ENCODE measurements around the gene KCTD2.
"Not testable (repeated sequence)": the region's sequence is repeated elsewhere in the genome, so short reads cannot be mapped to it uniquely, and the experiment has no call there.

Gene KCTD2, protein sequence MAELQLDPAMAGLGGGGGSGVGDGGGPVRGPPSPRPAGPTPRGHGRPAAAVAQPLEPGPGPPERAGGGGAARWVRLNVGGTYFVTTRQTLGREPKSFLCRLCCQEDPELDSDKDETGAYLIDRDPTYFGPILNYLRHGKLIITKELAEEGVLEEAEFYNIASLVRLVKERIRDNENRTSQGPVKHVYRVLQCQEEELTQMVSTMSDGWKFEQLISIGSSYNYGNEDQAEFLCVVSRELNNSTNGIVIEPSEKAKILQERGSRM

DNA sequence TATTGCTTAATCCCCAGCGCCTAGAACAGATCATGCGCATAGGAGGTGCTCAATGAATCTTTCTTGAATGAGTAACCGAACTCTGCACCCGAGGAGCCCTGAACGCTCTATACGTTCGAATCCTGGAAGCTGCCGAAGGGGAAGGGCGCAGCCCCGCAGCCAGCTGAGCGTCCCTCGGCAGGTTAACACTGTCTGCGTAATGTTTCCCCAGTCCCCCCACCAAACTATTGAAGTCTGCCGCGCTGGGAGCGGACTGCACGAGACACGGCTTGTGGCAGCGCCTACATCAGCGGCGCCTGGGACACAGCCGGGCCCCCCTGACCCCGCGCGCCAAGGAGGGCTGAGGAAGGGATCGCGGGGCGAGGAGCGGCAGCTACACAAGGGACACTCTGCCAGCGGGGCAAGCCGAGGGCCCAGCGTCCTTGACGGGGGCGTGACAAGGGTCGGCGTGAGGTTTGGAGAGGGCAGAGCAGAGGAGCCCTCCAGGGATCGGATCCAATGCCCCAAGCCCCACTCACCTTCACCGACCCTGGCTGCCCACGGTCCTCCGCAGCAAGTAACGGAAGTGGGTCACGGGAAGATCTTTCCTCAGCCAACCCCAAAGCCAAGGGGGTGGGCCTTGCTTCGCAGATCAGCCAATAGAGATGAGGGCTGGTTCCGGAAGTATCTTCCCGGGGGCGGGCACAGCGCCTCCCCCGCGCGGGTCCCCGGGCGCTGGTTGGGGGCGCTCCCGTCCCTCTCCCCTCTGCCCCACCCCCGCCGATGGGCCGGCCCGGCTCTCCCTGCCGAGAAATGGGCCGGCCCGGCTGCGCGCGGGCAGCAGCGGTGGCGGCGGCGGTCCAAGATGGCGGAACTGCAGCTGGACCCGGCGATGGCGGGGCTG is at the start of gene KCTD2, which contains the start of gene ATP5PD:
KCTD2 (plus strand) TSS at position 819 of the 883 bp plus-strand sequence; CDS start at position 845, 26 bp downstream.
ATP5PD (minus strand) TSS at position 563 of the 883 bp plus-strand sequence. CDS start 4,319 bp downstream, outside the sequence.
- peak; percentile 97 for DNase-seq

GRCh38 chr17:74998783-74999182 is 48.2 kb upstream of the KCTD2 start:
- DNase-seq: no peak

DNA sequence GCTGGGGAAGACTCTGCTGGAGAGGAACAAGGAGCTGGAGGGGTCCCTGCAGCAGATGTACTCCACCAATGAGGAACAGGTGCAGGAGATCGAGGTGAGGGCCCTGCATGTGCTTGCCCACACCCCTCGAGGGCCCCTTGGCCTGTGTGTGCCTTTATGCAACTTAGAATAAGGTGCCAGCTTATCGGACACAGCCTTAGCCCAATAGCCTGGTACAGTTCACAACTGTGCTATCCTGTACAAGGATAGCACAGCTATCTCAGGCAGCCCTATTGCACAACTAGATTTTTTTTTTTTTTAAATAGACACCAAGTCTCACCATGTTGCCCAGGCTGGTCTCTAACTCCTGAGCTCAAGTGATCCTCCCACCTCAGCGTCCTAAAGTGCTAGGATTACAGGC is 47.5 kb upstream of the KCTD2 start:
- no peak for DNase-seq

- no peak for DNase-seq
Observed at GRCh38 chr17:75001915-75002843, 44.8 kb upstream of the KCTD2 start.

- no peak for DNase-seq
Observed at GRCh38 chr17:75003070-75003956, 43.7 kb upstream of the KCTD2 start.

- no peak for DNase-seq
Observed at GRCh38 chr17:75003957-75004355, 43.1 kb upstream of the KCTD2 start.

DNA sequence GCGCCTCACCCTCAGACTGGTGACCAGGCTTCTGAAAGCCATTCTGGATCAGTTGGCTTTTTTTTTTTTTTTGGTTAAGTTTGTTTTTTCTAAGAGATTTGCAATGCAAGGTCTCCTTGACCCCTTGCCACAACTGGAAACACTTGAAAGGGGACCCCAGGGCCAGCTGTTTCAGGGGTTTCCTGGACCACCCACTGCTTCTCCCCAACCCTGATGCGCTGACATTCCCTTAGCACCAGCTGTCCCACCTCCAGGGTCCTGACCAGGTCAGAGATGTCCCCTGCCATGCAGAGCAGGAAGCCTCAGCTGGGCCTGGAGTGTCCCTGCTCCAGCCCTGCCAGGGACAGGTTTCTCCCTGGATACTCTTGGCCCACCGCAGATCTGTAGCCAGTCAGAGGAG is 42.7 kb upstream of the KCTD2 start:
- DNase-seq: no peak

DNA sequence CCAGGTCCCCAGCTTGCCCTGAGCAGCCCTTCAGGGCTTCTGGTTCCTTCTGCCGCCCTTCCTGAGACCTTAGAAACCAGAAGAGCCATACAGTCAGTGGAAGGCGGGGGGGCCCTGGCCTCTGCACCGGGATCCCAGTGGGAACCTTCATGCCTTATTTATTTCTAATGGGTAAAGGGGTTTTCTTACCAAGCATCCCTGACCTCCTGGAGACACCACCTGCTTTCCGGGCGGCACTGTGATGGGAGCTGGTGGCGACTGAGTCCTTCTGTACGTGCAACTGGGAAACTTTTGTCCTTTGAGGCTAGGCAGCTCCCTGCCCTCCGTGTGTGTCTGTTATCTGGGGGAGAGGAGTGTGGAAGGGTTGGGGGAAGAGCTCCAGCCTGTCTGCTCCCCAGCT is 41.7 kb upstream of the KCTD2 start:
- DNase-seq: no peak

DNA sequence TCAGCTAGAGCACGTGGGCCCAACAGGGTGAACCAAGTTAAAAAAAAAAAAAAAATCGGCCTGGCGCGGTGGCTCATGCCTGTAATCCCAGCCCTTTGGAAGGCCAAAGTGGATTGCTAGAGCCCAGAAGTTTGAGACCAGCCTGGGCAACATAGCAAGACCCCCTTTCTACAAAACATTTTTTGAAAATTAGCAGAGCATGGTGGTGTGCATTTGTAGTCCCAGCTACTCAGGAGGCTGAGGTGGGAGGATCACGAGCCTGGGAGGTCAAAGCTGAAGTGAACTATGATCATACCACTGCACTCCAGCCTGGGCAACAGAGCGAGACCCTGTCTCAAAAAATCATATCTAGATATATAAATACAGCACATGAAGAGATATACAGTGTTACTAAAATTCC is 40.9 kb upstream of the KCTD2 start:
- DNase-seq: not testable (repeated sequence)

GRCh38 chr17:75006653-75007052 is 40.4 kb upstream of the KCTD2 start:
- no peak for DNase-seq

- no peak for DNase-seq
Observed at GRCh38 chr17:75008373-75008772, 38.7 kb upstream of the KCTD2 start.

GRCh38 chr17:75009139-75009724 is 37.8 kb upstream of the KCTD2 start:
- no peak for DNase-seq

DNA sequence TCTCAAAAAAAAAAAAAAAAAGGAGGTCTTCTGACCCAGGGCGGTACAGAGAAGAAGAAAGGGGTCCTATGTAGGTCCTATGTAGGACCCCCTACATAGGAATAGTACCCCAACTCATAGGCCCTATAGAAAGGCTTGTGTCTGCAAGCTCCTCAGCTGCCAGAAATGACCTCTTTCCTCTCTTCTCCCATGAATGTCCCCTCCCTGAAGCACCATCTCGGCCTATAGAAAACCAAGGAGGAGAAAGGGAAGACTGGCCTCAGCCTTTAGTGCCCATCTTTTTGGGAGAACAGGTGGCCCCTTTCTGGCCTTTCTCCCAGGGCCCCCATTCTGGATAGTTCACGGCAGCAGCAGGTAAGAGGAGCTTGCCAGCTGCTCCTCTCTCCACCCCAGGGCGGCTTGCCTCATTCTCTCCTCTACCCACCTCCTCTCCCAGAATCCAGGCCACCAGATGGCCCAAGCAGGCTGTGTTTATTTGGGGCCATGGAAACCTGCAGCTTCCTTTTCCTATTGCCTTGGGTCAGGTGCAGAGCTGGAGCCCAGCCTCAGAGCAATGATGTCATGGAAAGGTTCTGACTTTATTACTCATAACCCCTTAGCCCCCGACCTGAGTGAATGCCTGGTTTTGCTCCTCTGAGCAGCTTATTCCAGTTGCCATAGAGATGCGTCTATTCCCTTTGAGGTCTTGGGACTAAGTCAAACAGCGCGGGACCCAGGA is 36.2 kb upstream of the KCTD2 start:
- DNase-seq: peak; percentile 46

DNA sequence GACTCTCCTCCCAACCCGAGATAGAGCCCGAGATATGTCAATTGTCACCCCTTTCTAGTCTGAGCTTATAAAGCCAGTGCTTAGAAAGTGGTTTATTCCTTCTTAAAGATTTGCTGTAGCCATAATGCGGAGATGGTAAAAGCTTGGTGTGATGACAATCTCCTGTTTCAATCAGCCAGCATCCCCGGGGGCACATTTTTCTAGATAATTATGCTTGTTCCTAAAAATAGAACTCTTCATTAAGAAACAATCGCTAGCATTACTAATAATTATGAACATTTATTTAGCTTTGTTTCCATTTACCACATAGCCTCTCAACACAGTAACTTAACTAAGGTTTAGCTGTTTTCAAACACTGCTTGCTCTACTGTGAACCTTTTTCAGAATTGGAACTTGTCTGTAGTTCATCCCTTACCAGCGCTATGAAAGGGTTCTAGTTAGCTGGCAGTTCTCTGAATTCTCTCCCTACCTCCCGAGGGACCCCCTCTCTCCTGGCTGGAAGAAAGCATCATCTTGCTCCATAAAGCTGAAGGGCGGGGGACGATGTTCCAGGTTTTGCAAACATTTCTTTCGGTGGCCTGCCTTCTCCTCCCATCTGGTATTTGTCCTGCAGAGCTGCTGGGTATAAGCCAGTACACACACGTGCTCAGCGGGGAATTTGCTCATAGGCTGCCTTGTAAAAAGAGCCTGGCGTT is 35.5 kb upstream of the KCTD2 start:
- DNase-seq: peak; percentile 20

- DNase-seq: no peak
Observed at GRCh38 chr17:75012096-75012345, 35.0 kb upstream of the KCTD2 start.

GRCh38 chr17:75012346-75013091 is 34.5 kb upstream of the KCTD2 start, which contains the start of gene MRPL58:
Gene MRPL58 (plus strand): TSS chr17:75012670. CDS start chr17:75012687, 17 bp downstream.
- DNase-seq: peak; percentile 97

- no peak for DNase-seq
Observed at GRCh38 chr17:75013092-75013559, 33.9 kb upstream of the KCTD2 start.

DNA sequence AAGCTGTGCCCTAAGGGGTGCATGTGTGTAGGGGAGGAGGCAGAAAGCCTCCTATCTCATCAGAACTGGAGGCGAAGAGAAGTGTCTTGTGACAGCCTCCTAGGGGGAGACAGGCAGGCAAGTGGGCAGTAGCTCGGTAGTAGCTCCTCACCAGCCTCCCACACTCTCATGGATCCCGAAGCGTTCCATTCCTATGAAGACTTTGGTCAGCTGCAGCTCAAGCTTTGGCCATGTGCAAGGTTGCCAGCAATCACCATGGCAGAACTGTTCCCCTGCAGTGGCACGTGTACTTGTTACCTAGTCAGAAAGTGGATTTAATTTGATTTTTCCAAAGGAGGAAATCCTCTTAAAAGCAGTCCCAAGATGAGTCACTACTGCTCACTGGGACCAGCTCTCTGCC is 27.9 kb upstream of the KCTD2 start:
- no peak for DNase-seq

- no peak for DNase-seq
Observed at GRCh38 chr17:75019710-75020109, 27.3 kb upstream of the KCTD2 start.

Data from retina (tissue), 1 donor.